ENCODE results near the gene TEC.

- TF ChIP-seq POLR2A (IDR thresholded peaks at IDR 0.05) (no peak), CTCF (IDR thresholded peaks at IDR 0.05) (no peak)
These were observed 71.9 kb downstream of the TEC start for GRCh38 chr4:48197643-48198237.
